SH-SY5Y (cell line): ENCODE results near the gene ACSM3.

Experiments
- GATA2 ChIP-seq: IDR thresholded peaks from 2 replicates; pipeline ENCODE4 v1.6.1; 2011; ENCODE audit warnings: mild to moderate bottlenecking, low read depth, low read length
- GATA3 ChIP-seq: IDR thresholded peaks from 2 replicates; pipeline ENCODE4 v1.6.1; 2011; ENCODE audit warnings: low read depth, mild to moderate bottlenecking, low read length, moderate library complexity

The ACSM3 gene

DNA sequence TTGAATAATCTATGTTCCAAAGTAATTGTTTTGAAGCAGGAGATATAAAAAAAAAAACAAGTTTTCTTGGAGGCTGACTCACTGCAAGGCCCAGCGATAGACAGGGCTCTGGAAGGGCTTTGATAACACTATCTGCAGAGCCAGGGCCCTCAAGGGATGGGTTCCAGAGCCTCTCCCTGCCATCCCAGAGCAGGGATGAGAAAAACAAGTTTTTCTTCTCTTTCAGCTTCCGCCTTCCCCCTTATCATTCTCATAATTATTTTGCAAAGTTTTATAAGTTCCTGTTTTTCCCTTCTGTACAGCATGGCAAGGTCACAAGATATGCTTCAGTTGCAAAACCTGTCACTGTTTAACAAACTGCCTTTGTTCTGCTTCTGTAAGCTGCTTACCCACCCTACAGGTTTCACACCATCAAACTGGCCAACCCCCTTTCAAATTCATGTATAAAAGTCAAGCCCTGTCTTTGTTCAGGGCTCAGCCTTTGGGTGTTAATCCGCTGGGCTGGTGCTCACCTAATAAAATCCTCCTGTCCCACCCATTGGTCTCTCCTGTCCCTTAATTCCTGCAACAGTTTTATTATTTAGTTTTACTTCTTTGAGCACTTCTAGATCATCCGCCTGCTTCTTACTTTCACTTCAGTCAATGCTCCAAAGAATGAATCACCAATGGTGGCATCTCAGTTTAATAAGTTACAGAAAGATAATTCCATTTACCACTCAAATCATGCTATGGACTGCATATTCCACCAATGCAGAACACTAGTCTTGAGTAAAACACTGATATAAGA lies 16.6 kb upstream of the ACSM3 start:
- TF ChIP-seq GATA2, result no peak
- TF ChIP-seq GATA3, result no peak

DNA sequence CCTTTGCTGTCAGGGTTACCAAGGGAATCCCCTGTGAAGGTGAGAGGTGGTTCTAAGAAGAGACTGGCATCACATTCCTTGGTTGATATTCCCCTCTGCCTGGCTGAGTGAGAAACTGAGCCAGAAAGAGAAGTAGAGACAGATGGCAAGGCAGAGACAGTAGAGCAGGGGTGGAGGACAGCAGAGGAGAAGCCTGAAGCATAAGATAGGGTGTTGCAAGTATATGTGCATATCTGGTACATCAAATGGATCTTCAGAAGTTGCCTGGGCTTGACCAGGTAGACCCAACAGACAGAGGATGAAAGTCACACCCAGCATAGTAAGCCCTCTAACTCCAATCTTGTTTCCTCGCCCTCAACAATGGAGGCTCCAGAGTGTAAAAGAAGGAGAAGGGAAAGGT lies 14.3 kb upstream of the ACSM3 start:
- TF ChIP-seq GATA2, result no peak
- no peak for TF ChIP-seq GATA3

DNA sequence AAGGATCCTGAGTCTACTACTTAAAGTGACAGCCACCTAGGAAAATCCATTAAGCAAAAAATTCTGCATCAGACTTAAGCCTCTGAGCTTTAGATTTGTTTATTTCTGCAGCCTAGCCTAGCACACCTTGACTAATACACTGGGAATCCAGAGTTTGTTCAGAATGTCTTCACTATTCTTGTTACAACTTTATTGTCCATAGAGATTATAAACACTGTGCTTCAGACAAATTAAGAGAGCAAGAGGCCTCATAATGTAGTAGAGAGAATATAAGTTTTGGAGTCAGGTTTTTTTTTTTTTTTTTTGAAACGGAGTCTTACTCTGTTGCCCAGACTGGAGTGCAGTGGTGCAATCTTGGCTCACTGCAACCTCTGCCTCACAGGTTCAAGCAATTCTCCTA lies 13.3 kb upstream of the ACSM3 start:
- no peak for TF ChIP-seq GATA2
- no peak for TF ChIP-seq GATA3

DNA sequence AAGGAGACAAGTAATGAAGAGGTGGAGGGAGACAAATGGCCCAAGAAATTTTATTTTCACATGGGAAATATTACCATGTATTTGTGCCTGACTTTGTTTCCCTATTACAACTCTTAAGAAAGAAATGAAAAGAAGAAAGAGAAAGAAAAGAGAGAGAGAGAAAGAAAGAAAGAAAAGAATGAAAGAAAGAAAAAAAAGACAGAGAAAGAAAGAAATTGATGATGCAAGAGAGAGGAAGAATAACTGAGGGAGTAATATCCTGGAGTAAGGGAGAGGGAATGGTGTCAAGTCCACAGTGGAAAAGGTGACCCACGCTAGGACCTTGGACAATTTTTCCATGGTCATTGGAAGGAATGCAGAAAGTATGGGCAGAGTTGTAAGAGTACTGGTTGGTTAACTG lies 10.1 kb upstream of the ACSM3 start:
- TF ChIP-seq GATA2 (no peak), GATA3 (no peak)

DNA sequence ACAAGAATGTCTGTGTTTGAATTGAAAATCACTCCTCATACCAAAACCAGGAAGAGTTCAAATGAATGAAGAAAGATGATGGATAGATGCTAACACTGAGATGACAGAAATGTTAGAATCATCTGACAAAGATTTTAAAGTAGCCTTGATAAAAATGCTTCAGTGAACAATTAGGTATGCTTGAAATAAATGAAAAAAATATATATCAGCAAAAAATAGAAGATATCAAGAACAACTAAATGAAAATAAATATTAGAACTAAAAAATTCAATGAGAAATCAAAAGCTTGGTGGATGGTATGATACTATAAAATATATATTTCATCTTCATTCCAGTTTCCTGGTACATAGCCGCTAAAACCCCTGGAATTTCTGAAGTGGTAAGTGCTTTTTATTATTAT lies 8.6 kb upstream of the ACSM3 start:
- TF ChIP-seq GATA2 (no peak), GATA3 (no peak)

DNA sequence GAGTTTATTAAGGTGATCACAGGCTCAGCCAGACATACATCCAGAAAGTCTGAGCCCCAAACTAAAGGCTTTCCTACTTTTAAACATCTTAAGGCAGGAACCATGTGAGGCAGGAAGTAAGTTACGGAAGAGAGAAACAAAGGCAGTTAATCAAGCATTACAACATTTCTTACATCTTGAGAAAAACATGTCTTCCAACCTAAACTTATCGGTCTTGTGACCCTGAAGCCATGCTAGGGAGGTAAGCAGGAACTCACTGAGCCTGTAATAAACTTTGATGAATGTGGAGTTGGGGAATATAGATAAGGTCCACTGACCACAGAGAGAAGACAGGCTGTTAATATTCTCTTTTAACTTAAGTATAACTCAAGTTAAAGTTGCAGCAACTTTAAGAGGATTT lies 3.5 kb upstream of the ACSM3 start:
- TF ChIP-seq GATA2 (no peak), GATA3 (no peak)

DNA sequence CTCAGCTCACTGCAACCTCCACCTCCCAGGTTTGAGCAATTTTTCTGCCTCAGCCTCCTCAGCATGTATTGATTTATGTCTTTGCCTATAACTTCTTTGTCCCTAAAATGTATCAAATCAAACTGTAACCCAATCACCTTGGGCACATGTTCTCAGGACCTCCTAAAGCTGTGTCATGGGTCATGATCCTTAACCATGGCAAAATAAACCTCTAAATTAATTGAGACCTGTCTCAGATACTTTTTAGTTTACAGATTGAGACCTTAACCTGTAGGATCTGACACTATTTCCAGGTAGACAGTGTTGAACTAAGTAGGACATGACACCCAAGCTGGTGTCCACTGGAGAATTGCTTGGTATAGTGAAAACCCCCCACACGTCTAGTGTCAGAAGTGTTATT lies 2.6 kb upstream of the ACSM3 start:
- TF ChIP-seq GATA3 (no peak), GATA2 (no peak)

DNA sequence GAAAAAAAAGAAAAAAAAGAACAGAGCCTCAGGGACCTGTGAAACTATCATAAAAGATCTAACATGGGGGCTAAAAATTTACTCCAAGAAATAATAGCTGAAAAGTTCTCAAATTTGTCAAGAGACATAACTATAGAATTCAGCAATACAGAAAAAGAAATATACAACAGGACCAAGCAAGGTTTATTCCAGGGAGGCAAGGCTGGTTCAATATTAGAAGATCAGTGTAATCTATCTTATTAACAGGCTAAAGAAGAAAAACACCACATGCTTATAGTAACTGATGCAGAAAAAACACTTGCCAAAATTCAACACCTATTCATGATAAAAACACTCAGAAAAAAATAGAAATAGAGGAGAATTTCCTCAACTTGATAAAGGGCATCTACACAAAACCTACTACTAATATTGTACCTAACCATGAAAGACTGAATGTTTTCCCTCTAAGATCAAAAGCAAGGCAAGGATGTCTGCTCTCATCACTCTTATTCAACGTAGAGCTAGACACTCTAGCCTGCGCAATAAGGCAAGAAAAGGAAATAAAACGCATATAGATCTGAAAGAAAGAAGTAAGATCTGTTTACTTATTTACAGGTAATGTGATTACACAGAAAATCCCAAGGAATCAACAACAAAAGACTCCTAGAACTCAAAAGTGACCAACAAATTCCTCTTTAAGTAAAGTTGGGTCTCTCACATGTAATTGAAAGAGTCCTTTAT lies 1.2 kb upstream of the ACSM3 start:
- TF ChIP-seq GATA2, result no peak
- no peak for TF ChIP-seq GATA3

DNA sequence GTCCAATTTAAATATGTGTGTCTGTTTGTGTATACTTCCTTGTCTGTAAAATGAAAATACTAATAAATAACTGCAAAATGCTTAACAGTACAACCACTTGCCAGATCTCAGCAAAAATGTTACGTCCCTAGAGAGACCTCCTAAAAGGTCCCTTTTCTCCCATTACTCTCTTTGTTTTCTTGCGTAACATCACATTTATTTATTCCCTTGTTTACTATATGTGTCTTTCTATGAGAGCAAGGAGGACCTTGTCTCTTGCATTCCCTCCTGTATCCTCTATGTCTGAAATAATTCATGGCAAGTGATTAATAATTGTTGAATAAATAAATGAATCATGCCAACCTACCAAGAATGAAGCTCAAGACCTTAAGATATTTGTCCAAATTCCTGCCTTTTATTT lies 1.9 kb downstream of the ACSM3 start:
- TF ChIP-seq GATA2 (no peak), GATA3 (no peak)

DNA sequence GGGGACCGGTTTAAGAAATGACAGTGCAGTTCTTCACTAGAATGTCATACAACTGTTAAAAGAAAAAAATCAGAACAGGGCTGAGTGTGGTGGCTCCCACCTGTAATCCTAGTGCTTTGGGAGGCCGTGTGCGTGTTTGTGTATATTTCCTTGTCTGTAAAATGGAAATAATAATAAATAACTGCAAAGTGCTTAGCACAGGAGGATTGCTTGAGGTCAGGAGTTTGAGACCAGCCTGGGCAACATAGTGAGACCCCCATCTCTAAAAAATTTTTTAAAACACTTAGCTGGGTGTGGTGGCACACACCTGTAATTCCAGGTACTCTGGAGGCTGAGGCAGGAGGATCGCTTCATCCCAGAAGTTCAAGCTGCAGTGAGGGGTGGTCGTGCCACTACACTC lies 2.5 kb downstream of the ACSM3 start:
- TF ChIP-seq GATA3 (no peak), GATA2 (no peak)

DNA sequence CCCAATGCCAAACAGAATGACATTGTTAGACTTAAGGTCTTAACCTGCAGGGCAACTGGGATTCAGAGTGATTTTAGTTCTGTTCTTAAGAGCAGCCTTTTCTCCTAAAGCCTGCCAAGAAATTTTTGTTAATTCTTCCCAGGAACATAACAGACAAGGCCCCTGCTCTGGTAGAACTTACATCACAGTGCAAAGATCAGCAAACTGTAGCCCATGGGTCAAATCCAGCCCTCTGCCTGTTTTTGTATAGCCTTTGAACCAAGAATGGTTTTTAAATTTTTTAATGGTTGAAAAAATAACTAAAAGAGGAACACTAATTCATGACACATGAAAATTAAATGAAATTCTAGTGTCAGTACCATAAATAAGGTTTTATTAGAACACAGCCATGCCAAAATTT lies 3.8 kb downstream of the ACSM3 start:
- TF ChIP-seq GATA3 (no peak), GATA2 (no peak)

DNA sequence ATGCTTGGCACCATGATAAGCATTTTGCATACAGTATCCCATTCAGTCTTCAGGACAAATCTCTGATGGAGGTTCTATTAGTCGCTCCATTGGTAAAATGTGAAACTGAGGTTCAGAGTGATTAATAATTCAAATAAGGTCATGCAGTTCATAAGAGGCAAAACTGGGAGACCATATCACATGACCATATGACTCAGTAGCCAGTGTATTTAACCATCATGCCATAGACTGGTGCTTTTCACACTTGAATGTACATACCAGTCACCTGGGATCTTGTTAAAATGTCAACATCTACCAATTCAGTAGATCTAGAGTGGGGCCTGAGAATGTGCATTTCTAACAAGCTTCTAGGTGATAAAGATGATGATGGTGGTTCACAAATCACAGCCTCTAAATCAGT lies 4.3 kb downstream of the ACSM3 start:
- TF ChIP-seq GATA2, result no peak
- no peak for TF ChIP-seq GATA3

DNA sequence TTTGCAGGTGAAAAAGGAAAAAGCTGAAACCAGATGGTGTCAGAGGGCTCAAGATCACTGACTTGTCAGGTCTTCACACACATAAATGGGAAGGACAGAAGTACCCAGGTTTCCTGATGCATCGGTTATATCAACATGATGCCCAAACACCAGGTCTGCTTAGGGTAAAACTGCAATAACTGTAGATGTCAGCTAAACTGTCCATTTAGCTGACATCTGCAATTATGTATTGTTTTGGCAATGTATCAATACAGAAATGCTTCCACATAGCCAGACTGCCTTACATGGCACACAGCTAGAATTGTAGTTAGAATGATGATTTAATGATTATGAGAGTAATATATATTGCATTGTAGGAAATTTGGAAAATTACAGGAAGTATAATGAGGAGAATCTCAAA lies 5.0 kb downstream of the ACSM3 start:
- TF ChIP-seq GATA2 (no peak), GATA3 (no peak)

DNA sequence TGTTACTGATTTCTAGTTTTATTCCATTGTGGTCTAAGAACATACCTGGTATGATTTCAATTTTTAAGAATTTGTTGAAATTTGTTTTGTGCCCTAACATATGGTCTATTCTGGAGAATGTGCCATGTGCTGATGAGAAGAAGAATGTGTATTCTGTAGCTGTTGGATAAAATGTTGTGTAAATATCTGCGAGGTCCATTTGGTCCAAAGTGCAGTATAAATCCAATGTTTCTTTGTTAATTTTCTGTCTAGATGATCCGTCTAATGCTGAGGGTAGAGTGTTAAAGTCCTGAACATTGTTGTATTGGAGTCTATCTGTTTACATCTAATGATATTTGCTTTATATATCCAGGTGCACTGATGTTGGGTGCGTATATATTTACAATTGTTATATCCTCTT lies 9.9 kb downstream of the ACSM3 start:
- no peak for TF ChIP-seq GATA3
- no peak for TF ChIP-seq GATA2

DNA sequence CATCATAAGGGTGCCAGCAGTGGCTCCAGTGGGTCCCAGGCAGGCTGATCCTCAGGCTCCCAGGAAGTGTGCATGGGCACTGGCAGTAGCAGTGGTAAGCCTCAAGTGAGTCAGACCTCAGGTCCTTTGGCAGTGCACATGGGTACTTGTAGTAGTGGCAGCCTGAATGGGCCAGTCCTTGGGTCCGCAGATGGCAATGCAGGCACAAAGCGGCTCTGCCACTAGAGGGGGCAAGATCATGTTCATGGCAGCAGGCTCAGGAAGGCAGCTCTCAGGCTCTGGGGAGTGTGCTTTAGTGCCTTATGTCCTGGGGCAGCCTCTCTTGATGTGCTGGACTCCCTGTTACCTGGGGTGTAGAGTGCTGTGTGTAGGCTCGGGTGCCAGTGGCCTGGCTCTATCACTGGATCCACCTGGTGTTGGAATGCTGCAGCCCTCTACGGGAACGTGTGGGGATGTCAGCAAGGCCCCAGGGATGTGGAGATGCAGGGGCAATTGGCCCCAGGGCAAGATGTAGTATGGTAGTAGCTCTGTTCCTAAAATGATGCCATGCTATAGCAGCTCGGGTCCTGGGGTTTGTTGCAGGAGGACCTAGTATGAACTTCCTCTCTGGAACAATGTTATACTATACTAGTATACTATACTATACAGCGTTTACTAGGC lies 11.0 kb downstream of the ACSM3 start:
- TF ChIP-seq GATA3, result no peak
- no peak for TF ChIP-seq GATA2
